Tibial nerve (tissue), 4 donors: ENCODE data around the gene CALML3.

Experiments
- EP300 ChIP-seq, 2 donors: sonication (generic); formaldehyde crosslinking; IDR thresholded peaks; one replicate each; pipeline ENCODE4 v1.6.1; 2017; ENCODE audit warnings: antibody characterized with exemption in 2 of 2, mild to moderate bottlenecking in 1 of 2
- POLR2A ChIP-seq, 2 donors: fragments of 450-650 bp; IDR thresholded peaks; one replicate each; pipeline ENCODE4 v1.6.1; 2017; ENCODE audit warnings: antibody characterized with exemption in 2 of 2, mild to moderate bottlenecking in 2 of 2, moderate library complexity in 2 of 2
- TF ChIP-seq, protein P1 (sequence below), 5 experiments: fragments of 200-600 bp in 3 of 5; fragments of 450-650 bp in 2 of 5; sonication (generic) in 3 of 5; IDR thresholded peaks; one replicate each; pipeline ENCODE4 v1.5.1; 2016 to 2019; ENCODE audit warnings: antibody characterized with exemption in 5 of 5, mild to moderate bottlenecking in 3 of 5, moderate library complexity in 2 of 5

- no peak for TF ChIP-seq EP300 (IDR thresholded peaks at IDR 0.05)
- no peak for TF ChIP-seq POLR2A (IDR thresholded peaks at IDR 0.05)
- TF ChIP-seq, protein P1, sequence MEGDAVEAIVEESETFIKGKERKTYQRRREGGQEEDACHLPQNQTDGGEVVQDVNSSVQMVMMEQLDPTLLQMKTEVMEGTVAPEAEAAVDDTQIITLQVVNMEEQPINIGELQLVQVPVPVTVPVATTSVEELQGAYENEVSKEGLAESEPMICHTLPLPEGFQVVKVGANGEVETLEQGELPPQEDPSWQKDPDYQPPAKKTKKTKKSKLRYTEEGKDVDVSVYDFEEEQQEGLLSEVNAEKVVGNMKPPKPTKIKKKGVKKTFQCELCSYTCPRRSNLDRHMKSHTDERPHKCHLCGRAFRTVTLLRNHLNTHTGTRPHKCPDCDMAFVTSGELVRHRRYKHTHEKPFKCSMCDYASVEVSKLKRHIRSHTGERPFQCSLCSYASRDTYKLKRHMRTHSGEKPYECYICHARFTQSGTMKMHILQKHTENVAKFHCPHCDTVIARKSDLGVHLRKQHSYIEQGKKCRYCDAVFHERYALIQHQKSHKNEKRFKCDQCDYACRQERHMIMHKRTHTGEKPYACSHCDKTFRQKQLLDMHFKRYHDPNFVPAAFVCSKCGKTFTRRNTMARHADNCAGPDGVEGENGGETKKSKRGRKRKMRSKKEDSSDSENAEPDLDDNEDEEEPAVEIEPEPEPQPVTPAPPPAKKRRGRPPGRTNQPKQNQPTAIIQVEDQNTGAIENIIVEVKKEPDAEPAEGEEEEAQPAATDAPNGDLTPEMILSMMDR (IDR thresholded peaks at IDR 0.05), result no peak
These were observed 44.4 kb upstream of the CALML3 start for GRCh38 chr10:5480162-5480941.
